ENCODE results near the gene TSSK2.

DNA sequence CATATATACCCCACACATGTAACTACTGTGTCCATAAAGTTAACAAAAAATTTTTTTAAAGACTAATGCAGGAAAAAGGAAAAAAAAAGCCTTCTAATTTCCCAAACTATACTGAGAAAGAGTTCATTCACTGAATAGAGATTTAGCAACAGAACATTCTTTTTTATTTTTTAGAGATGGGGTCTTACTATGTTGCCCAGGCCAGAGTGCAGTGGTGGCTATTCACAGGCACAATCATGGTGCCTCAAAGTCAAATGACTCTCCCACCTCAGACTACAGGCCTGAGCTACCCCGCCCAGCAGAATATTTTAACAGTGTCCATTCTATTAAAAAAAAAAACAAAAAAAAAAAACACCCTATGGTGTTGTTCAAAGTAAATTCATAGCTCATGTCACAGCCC, 34.6 kb upstream of the TSSK2 start:
- TF ChIP-seq, protein P1, sequence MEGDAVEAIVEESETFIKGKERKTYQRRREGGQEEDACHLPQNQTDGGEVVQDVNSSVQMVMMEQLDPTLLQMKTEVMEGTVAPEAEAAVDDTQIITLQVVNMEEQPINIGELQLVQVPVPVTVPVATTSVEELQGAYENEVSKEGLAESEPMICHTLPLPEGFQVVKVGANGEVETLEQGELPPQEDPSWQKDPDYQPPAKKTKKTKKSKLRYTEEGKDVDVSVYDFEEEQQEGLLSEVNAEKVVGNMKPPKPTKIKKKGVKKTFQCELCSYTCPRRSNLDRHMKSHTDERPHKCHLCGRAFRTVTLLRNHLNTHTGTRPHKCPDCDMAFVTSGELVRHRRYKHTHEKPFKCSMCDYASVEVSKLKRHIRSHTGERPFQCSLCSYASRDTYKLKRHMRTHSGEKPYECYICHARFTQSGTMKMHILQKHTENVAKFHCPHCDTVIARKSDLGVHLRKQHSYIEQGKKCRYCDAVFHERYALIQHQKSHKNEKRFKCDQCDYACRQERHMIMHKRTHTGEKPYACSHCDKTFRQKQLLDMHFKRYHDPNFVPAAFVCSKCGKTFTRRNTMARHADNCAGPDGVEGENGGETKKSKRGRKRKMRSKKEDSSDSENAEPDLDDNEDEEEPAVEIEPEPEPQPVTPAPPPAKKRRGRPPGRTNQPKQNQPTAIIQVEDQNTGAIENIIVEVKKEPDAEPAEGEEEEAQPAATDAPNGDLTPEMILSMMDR (IDR thresholded peaks at IDR 0.05), result no peak
- TF ChIP-seq POLR2A (IDR thresholded peaks at IDR 0.05), result no peak

All from heart left ventricle (tissue), 13 donors.